GM21786 (cell line): ENCODE results near the gene ARHGAP10.
"Not testable (repeated sequence)": the region's sequence is repeated elsewhere in the genome, so short reads cannot be mapped to it uniquely, and the experiment has no call there.

ENCODE experiments used
- ATAC-seq: cut with Tn5 transposase; IDR thresholded peaks from one replicate; pipeline ENCODE4 v1.9.1; 2021; ENCODE audit not compliant: unreplicated experiment

The ARHGAP10 gene

DNA sequence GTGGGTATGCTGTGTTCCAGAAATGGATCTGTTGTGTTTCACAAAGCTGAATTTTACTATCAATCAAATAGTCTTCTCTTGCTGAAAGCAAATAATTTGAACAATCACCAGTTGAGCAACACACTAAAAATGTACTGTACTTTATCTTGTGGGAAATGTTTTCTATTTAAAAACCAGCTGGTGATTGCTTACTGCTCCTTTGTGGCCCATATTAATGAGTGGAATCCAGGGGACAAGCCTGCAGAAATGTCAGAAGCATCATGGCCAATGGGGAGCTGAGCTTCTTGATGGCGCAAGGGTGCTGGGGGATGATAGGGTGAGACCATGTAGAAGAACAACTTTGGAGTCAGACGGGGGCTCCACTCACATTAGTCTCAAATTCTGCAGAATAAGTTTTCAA, 346.2 kb downstream of the ARHGAP10 start:
- ATAC-seq = no peak

- no peak for ATAC-seq
Observed at GRCh38 chr4:148079961-148080360, 348.1 kb downstream of the ARHGAP10 start.

- no peak for ATAC-seq
Observed at GRCh38 chr4:148081267-148081666, 349.4 kb downstream of the ARHGAP10 start.

DNA sequence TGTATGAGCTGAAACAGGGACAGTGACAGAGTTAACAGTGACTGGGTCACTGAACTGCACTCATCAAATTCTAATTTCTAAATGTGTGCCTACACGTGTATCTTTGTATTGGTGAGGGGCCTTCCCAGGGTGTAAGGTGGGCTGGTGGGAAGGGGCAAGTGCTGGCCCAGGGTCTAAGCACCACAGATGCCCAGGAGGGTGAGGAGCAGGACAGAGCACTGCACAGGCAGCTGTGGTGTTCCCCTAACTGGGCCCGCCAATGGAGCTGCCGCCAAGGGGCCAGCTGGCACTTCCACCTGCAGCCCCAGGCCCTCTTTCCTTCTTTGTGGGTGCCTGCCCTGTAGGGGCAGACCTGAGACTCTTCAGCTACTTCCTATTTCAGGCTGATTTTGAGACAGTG, 349.9 kb downstream of the ARHGAP10 start:
- no peak for ATAC-seq

- not testable (repeated sequence) for ATAC-seq
Observed at GRCh38 chr4:148083073-148083472, 351.2 kb downstream of the ARHGAP10 start.

DNA sequence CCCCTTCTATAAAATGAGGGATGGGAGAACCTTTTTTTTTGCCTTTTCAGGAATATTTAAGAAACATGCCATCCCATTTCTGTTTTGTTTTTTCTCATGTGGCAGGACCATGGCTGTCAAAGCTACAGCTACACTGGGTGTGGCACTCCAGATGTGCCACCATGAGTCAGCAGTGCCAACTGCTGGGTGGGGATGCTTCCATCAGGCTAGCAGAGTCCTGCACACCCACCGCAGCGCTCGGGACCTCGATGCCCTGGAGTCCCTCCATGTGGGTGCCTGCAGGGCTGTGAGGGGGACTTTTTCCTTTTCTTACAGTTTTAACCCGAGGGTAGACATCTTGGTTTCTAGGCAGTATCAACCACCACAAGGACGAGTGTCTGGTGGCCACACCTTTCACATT, 357.7 kb downstream of the ARHGAP10 start:
- no peak for ATAC-seq

DNA sequence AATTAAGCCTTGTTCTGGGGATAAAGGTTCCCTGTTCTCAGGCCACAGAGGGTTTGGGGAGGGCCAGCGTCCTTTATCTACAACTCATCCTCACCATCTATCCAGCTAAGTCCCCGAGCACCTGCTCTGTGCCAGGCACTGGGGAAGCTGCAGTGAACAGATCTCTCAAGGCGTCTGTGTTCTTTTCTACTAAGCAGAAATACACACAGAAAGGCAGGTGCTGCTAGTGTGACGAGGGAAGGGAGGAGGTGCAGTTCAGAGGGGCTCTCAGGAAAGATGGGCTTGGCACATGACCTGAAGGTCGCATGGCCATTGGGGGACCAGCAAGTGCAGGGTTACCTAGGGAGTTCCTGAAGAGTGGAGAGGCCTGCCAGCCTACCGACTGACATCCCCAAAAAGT, 358.1 kb downstream of the ARHGAP10 start:
- ATAC-seq = no peak

DNA sequence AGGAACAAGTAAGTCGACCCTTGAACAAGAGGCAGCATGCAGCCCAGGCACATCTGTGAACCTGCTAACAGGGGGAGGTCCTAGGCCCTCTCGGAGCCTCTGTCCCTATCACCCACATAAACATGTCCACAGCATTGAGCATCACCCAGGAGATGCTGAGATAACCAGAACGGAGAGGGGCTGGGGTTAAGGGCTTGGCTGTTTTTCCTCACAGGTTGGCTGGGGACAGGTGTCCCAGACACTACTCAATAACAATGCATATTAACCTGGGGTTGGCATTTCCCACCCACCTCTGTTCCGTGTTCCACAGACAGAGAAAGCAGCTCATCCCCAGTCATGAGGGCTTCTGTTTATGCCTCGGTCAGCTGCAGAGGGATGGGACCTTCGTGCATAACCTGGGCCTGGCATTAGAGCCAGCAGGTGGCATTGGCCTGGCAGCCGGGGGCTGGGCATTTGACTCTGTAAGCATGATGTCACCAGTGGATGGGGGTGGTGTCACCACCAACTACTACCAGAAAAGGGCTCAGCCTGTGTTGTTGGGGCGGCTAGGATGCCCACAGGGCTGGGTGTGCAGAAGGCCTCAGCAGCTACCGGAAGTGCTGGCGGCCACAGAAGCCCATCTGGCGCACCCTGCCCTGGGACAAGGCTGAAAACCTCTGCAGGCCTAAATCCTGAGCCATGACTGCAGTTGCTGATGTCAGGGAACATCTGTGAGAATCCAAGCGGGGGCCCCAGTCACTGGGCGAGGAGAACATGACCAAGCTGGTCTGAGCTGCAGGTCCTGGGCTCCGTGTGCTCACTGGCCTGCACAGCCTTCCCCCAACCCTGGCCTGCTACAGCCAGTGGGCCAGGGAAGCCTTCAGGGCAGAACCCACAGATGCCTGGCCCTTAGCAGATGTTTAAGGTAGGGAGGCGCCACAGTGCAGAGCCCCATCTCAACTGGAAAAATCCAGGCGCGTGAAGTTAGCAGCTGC, 358.9 kb downstream of the ARHGAP10 start:
- ATAC-seq = no peak

DNA sequence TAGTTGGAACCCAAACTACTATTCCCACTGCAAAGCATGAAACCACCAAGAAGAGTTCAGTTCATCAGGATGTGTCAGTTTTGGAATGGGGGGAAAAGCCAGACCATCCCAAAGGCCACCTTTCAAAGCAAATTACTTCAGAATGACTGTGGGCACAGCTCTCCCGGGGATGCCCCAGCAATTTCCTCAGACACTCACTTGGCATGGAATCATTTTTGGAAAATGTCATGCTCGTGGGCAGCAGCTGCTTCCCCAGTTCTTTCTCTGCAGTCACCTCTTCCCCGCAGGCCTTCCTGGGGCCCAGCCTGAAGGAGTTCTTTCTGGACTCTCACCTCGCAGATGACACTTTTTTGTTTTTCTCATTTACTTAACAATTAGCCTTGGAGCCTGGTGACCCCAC, 360.0 kb downstream of the ARHGAP10 start:
- ATAC-seq = no peak

DNA sequence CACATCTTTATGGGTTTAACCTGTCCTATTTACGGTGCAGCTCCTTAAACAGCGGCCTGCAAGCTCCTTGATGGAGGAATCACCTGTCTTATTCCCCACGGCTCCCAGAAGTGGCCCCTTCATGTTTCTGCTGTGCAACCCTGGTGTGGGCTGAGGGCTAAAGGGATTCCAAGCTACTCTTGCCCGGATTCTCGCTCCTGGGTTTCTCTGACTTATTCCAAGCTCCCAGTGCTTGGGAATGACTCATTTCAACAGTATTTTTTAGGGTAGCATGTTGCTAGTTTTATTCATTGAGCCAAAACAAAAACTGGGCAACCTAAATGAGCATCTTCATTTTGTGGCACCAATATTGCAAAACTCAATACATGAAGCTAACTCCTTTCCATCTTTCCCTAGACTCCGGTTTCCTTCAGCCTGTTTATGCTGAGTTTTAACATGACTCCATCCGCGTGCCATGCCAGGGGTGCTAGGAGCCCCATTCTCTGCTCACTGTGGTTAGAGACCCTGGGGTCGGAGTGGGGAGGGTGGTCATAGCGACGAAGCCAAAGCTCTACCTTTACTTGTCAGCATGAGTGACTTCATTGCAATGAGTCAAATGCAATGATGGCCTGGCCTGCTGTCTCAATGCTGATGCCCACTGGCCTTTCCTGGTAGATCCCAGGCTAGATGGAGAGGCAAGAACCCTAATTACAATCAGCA, 360.6 kb downstream of the ARHGAP10 start:
- no peak for ATAC-seq

- ATAC-seq = no peak
Observed at GRCh38 chr4:148093065-148093464, 361.2 kb downstream of the ARHGAP10 start.

DNA sequence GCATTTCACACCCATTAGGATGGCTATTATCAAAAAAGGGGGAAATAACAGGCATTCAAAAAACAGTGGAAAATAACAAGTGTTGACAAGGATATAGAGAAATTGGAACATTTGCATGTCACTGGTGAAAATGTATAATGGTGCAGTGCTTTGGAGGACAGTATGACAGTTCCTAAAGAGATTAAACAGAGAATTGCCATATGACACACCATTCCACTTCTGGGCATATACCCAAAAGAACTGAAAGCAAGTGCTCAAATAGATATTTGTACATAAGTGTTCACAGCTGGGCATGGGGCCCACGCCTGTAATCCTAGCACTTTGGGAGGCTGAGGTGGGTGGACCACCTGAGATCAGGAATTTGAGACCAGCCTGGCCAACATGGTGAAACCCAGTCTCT, 362.3 kb downstream of the ARHGAP10 start:
- no peak for ATAC-seq

- ATAC-seq = no peak
Observed at GRCh38 chr4:148095346-148095923, 363.5 kb downstream of the ARHGAP10 start.

GRCh38 chr4:148097801-148098200, 365.9 kb downstream of the ARHGAP10 start:
- no peak for ATAC-seq

- ATAC-seq = no peak
Observed at GRCh38 chr4:148101235-148101634, 369.3 kb downstream of the ARHGAP10 start.

GRCh38 chr4:148101790-148102189, 369.9 kb downstream of the ARHGAP10 start:
- no peak for ATAC-seq

DNA sequence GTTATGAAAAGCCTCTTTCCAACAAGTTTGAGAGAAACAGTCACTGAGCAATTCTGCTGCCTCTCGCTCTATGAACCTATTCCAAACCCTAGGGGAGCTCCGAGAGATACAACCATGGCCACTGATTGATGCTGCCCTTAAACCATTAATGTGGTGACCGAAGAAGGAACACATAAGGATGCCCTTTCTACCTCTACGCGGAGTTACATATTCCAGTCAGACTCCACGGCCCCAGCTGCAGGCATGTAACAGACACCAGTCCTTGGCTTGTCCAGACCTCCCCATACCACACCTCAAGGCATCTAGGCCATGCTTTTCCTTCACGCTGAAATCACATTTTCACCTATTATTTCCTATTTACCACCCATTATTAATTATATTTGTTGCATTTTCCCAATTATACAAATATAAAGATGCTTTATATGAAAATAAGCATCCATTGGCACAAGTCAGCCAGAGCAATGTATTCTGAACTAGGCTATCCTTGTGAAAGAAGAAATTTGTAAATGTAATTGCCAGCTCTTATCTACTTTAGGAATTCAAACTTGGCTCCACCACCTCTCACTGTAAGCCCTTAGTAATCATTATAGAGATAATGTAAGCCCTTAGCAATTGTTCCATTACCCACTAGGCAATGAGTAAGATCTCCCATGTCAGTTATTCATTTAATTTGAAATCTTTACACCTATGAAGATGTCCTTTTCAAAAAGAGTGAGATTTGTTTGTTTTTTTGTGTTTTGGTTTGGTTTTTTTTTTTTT, 371.9 kb downstream of the ARHGAP10 start:
- ATAC-seq = no peak

GRCh38 chr4:148108766-148109165, 376.9 kb downstream of the ARHGAP10 start:
- ATAC-seq = no peak

DNA sequence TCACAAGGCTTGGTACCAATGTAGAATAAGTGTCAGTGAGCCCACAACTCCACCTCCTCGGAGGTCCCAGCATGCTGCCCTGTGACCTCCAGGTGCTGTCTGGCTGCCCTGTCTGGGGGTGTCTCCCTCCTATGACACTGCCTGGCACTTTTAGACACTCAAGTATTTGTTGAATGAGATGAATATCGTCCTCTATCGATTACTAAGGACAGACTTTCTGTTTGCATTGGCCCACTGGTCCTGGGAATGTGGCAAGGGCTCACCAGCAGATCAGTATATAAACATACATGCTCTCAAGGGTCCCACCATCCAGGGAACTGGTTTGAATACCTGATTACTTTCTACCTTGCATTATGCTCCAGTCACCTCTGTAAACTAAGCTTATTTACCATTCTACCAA, 377.3 kb downstream of the ARHGAP10 start:
- no peak for ATAC-seq

GRCh38 chr4:148110169-148110568, 378.3 kb downstream of the ARHGAP10 start:
- no peak for ATAC-seq
